LNCaP clone FGC (cell line): ENCODE data around the gene SPOUT1.

ENCODE experiments used
- DNase-seq: peaks from one replicate; pipeline ENCODE4 v3.0.0-alpha.2; 2011; ENCODE audit warnings: low read depth
- H3K4me3 ChIP-seq: 2 replicates; pipeline ENCODE4 v1.5.1; 2011; ENCODE audit warnings: mild to moderate bottlenecking, low read depth, low read length, control low read depth
- CTCF ChIP-seq: IDR thresholded peaks from 2 replicates; pipeline ENCODE4 v1.5.1; 2012; ENCODE audit warnings: mild to moderate bottlenecking; ENCODE audit not compliant: control insufficient read depth, insufficient read depth; ENCODE audit errors: extremely low read depth

The SPOUT1 gene

GRCh38 chr9:128822407-128823042 lies 7.1 kb downstream of the SPOUT1 start:
- H3K4me3 ChIP-seq, result no peak overlapping the region
- TF ChIP-seq CTCF, result no peak
- DNase-seq, result no peak

GRCh38 chr9:128821584-128822406 lies 7.8 kb downstream of the SPOUT1 start:
- no peak for TF ChIP-seq CTCF
- no peak for DNase-seq
- no peak overlapping the region for H3K4me3 ChIP-seq

- DNase-seq, result no peak
- H3K4me3 ChIP-seq, result no peak overlapping the region
- TF ChIP-seq CTCF, result no peak
Measured at GRCh38 chr9:128820665-128821583, 8.7 kb downstream of the SPOUT1 start.

GRCh38 chr9:128819716-128820664 lies 9.6 kb downstream of the SPOUT1 start:
- no peak for DNase-seq
- peak overlapping the region; percentile 69 for H3K4me3 ChIP-seq
- no peak for TF ChIP-seq CTCF

- H3K4me3 ChIP-seq, result peak overlapping the region; percentile 69
- 0 out of 2 replicates have a peak, but pooled peaks have one; percentile 5 for TF ChIP-seq CTCF
- no peak for DNase-seq
Measured at GRCh38 chr9:128818839-128819715, 10.5 kb downstream of the SPOUT1 start.
